ENCODE results near the gene KTN1. TPM values are rescaled to one million over a fixed set of nuclear protein-coding genes. Genes with fewer than 3 reads are reported as not detected.

Gene KTN1
- total RNA-seq, 1 experiment from 2014 or later, result 138 TPM

DNA sequence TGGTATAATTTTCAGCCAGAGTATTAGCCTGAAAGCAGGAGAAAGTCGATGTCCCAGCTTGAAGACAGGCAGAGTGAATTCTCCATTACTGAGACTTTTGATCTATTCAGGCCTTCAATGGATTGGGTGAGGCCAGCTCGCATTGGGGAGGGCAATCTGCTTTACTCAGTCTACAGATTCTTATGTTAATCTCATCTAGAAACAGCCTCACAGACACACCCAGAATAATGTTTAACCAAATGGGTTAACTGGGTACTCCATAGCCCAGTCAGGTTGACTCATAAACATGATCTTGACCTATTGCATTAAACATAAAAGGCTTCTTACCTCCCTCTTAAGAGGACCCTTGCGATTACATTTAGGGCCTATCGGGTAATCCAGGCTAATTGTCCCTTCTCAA, 118.0 kb downstream of the KTN1 start:
- TF ChIP-seq CTCF (IDR thresholded peaks at IDR 0.05; ENCODE audit: insufficient read depth in 1 of 2, low read depth in 1 of 2, low read length in 1 of 2, severe bottlenecking in 1 of 2, unreplicated experiment in 1 of 2), result no peak
- no peaks in the 10 kb centered on the region for H3K27me3 Mint-ChIP-seq (ENCODE audit: insufficient read depth, unreplicated experiment)
- peak overlapping the region; percentile 57 for H3K4me3 Mint-ChIP-seq (ENCODE audit: unreplicated experiment)
- peaks cover 9% of the 10 kb centered on the region for H3K36me3 Mint-ChIP-seq (ENCODE audit: insufficient read depth, unreplicated experiment)
- CTCF ChIA-PET, result interaction anchor here (0.6 kb wide), 1 partner anchor 287 kb away, joined by 3 read pairs; the partner anchor contains the start of gene ATG14
- no peaks in the 10 kb centered on the region for H3K9me3 Mint-ChIP-seq (ENCODE audit: unreplicated experiment)
- Histone ChIP-seq H3K27me3 (replicated peaks; ENCODE audit: control insufficient read depth, insufficient read depth, low read length) (no peaks in the 10 kb centered on the region), H3K9me3 (no peaks in the 10 kb centered on the region), H3K36me3 (ENCODE audit: control insufficient read depth, insufficient read depth, low read length) (no peaks in the 10 kb centered on the region), H3K4me3 (ENCODE audit: low read depth, low read length) (no peak overlapping the region), H3K4me1 (peaks cover 33% of the 10 kb centered on the region)
- BruUV-seq (replicated peaks), result no TSS peak
- POLR2A ChIA-PET, result no interaction called here
- H3K27ac Mint-ChIP-seq (ENCODE audit: unreplicated experiment), result peak overlapping the region; percentile 93
- peaks cover 27% of the 10 kb centered on the region for H3K4me1 Mint-ChIP-seq (ENCODE audit: low read depth, unreplicated experiment)
- intact Hi-C loops (cut with micrococcal nuclease; ENCODE audit: unreplicated experiment), result no loop called here
- no peak for DNase-seq

DNA sequence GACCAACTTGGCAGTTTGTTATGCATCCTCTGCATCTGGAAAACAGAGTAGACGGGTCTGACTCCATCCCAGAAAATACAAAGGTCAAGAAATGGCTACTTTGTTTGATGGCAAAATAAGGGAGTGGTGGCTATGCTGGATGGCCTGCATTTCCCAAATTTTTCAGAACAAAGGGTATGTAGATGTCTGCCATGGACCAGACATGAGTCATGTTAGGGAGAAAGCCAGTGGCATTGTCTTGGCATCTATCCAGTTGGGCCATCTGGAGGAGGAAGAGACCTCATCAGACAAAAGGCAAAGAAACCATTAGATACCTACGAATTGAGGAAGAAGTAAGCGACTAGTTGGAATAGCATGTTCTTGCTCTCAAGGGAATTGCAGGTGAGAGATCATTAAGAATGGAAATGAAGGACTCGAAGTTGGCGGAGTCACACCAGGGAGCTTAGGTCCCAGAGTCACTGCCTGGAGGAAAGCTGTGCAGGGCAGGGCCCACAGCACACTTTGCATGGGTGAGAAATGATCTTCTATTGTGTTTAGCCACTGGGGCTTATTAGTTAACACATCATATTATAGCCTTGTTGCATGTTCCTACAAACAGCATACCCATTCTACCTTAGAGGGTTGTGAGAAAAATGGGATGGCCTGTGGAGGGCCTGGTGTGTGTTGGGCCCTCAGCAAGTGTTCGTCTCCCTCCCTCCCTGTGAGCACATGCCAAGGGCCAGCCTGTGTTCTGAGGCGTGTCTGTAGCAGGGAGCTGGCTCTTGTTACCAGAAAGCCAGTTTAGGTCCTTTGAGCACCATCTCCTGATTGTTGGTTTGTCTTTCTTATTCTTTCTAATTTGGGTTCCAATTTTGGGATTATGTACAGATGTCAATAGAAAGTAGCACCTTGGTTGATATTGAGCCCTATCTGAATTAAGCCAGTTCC, 119.4 kb downstream of the KTN1 start:
- intact Hi-C loops (cut with micrococcal nuclease; ENCODE audit: unreplicated experiment), result no loop called here
- DNase-seq, result peak; percentile 40 to 44
- no peaks in the 10 kb centered on the region for H3K9me3 Mint-ChIP-seq (ENCODE audit: unreplicated experiment)
- peaks cover 27% of the 10 kb centered on the region for H3K4me1 Mint-ChIP-seq (ENCODE audit: low read depth, unreplicated experiment)
- peak overlapping the region; percentile 62 for H3K27ac Mint-ChIP-seq (ENCODE audit: unreplicated experiment)
- Histone ChIP-seq H3K36me3 (ENCODE audit: control insufficient read depth, insufficient read depth, low read length) (no peaks in the 10 kb centered on the region), H3K4me1 (peaks cover 33% of the 10 kb centered on the region), H3K9me3 (no peaks in the 10 kb centered on the region), H3K4me3 (ENCODE audit: low read depth, low read length) (no peak overlapping the region), H3K27me3 (replicated peaks; ENCODE audit: control insufficient read depth, insufficient read depth, low read length) (no peaks in the 10 kb centered on the region)
- ChIA-PET POLR2A (no interaction called here), CTCF (interaction anchor here (1.1 kb wide), 1 partner anchor 723 kb away, joined by 3 read pairs; no protein-coding TSS in a partner anchor)
- H3K27me3 Mint-ChIP-seq (ENCODE audit: insufficient read depth, unreplicated experiment), result no peaks in the 10 kb centered on the region
- H3K4me3 Mint-ChIP-seq (ENCODE audit: unreplicated experiment), result peak overlapping the region; percentile 42
- no TSS peak for BruUV-seq (replicated peaks)
- peaks cover 9% of the 10 kb centered on the region for H3K36me3 Mint-ChIP-seq (ENCODE audit: insufficient read depth, unreplicated experiment)
- no peak for TF ChIP-seq CTCF (IDR thresholded peaks at IDR 0.05; ENCODE audit: insufficient read depth in 1 of 2, low read depth in 1 of 2, low read length in 1 of 2, severe bottlenecking in 1 of 2, unreplicated experiment in 1 of 2)

DNA sequence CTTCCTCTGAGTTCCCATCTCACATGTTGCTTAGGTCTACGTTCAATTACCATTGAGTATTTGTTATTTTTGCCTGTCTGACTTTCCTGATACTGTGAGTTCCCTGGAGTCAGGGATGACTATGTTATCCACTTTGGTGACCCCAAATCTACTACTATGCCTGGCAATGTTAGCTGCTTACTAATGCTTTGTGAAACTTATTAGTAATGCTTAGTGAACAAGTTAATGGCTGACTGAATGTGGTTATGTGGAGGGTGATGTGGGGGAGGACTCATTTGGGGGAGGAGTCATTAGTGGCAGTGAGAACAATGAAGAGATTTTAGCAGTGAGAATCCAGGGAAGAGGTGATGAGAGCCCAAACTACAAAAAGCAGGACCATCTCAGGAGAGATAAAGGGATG, 121.6 kb downstream of the KTN1 start:
- CTCF ChIA-PET, result no interaction called here
- DNase-seq, result no peak
- no peak for TF ChIP-seq CTCF (IDR thresholded peaks at IDR 0.05; ENCODE audit: insufficient read depth in 1 of 2, low read depth in 1 of 2, low read length in 1 of 2, severe bottlenecking in 1 of 2, unreplicated experiment in 1 of 2)

More for the DNA sequence above, 121.6 kb downstream of the KTN1 start:
- Histone ChIP-seq H3K4me3 (ENCODE audit: low read depth, low read length) (no peak overlapping the region), H3K4me1 (peaks cover 34% of the 10 kb centered on the region), H3K27me3 (replicated peaks; ENCODE audit: control insufficient read depth, insufficient read depth, low read length) (no peaks in the 10 kb centered on the region), H3K9me3 (no peaks in the 10 kb centered on the region), H3K36me3 (ENCODE audit: control insufficient read depth, insufficient read depth, low read length) (no peaks in the 10 kb centered on the region)
- no peak overlapping the region for H3K27ac Mint-ChIP-seq (ENCODE audit: unreplicated experiment)
- no peak overlapping the region for H3K4me3 Mint-ChIP-seq (ENCODE audit: unreplicated experiment)
- POLR2A ChIA-PET, result no interaction called here
- H3K9me3 Mint-ChIP-seq (ENCODE audit: unreplicated experiment), result no peaks in the 10 kb centered on the region
- no peaks in the 10 kb centered on the region for H3K27me3 Mint-ChIP-seq (ENCODE audit: insufficient read depth, unreplicated experiment)
- no TSS peak for BruUV-seq (replicated peaks)
- H3K36me3 Mint-ChIP-seq (ENCODE audit: insufficient read depth, unreplicated experiment), result peaks cover 9% of the 10 kb centered on the region
- intact Hi-C loops (cut with micrococcal nuclease; ENCODE audit: unreplicated experiment), result no loop called here
- H3K4me1 Mint-ChIP-seq (ENCODE audit: low read depth, unreplicated experiment), result peaks cover 27% of the 10 kb centered on the region
